ENCODE measurements around the gene SPATA33. TPM values are rescaled to one million over a fixed set of nuclear protein-coding genes. Genes with fewer than 3 reads are reported as not detected.
A peak's percentile ranks its signal among the peaks of the same experiment; 100 is the strongest.
"Not testable (repeated sequence)": the region's sequence is repeated elsewhere in the genome, so short reads cannot be mapped to it uniquely, and the experiment has no call there.

Gene SPATA33
- total RNA-seq, 2 donors from 2014 or later = 5.6 to 14.6 TPM

GRCh38 chr16:89655062-89655643, 2.5 kb upstream of the SPATA33 start:
- no peak overlapping the region for H3K27ac ChIP-seq

GRCh38 chr16:89656435-89657121, 1.1 kb upstream of the SPATA33 start:
- 35% methylated on average over 32 of the region's 32 CpGs for WGBS
- Histone ChIP-seq H3K36me3 (no peaks in the 10 kb centered on the region), H3K4me1 (replicated peaks) (peaks cover 10% of the 10 kb centered on the region), H3K27me3 (replicated peaks; ENCODE audit: insufficient read depth) (no peaks in the 10 kb centered on the region), H3K27ac (peak overlapping the region; percentile 72 to 73), H3K4me3 (peak overlapping the region; percentile 86 to 94), H3K9me3 (no peaks in the 10 kb centered on the region)
- no peak for TF ChIP-seq POLR2A (IDR thresholded peaks at IDR 0.05)
- TF ChIP-seq POLR2AphosphoS5 (IDR thresholded peaks at IDR 0.05) = no peak
- TF ChIP-seq CTCF (IDR thresholded peaks at IDR 0.05) = no peak
- no peak for DNase-seq (ENCODE audit: low spot score)
- intact Hi-C loops (cut with DNase I) = no loop called here

More at GRCh38 chr16:89655062-89655643, 2.5 kb upstream of the SPATA33 start:
- Histone ChIP-seq H3K4me3 (no peak overlapping the region), H3K4me1 (replicated peaks) (peaks cover 10% of the 10 kb centered on the region), H3K27me3 (replicated peaks; ENCODE audit: insufficient read depth) (no peaks in the 10 kb centered on the region), H3K9me3 (no peaks in the 10 kb centered on the region), H3K36me3 (no peaks in the 10 kb centered on the region)
- intact Hi-C loops (cut with DNase I) = no loop called here
- no peak for DNase-seq (ENCODE audit: low spot score)
- 92% methylated on average over 10 of the region's 10 CpGs for WGBS
- TF ChIP-seq POLR2A (IDR thresholded peaks at IDR 0.05) (no peak), CTCF (IDR thresholded peaks at IDR 0.05) (no peak), POLR2AphosphoS5 (IDR thresholded peaks at IDR 0.05) (no peak)

- 14% methylated on average over 27 of the region's 27 CpGs for WGBS
- TF ChIP-seq POLR2AphosphoS5 (IDR thresholded peaks at IDR 0.05) = no peak
- Histone ChIP-seq H3K4me1 (replicated peaks) (peaks cover 10% of the 10 kb centered on the region), H3K27me3 (replicated peaks; ENCODE audit: insufficient read depth) (no peaks in the 10 kb centered on the region), H3K9me3 (no peaks in the 10 kb centered on the region), H3K27ac (peak overlapping the region; percentile 72 to 73), H3K36me3 (no peaks in the 10 kb centered on the region), H3K4me3 (peak overlapping the region; percentile 86 to 94)
- intact Hi-C loops (cut with DNase I) = no loop called here
- no peak for DNase-seq (ENCODE audit: low spot score)
Measured at GRCh38 chr16:89658221-89658879, 714 bp downstream of the SPATA33 start.

- no peaks in the 10 kb centered on the region for H3K27me3 ChIP-seq (replicated peaks; ENCODE audit: insufficient read depth)
- TF ChIP-seq POLR2AphosphoS5 (IDR thresholded peaks at IDR 0.05) (no peak), CTCF (IDR thresholded peaks at IDR 0.05) (no peak), POLR2A (IDR thresholded peaks at IDR 0.05) (no peak)
- peaks cover 10% of the 10 kb centered on the region for H3K4me1 ChIP-seq (replicated peaks)
- no peak overlapping the region for H3K27ac ChIP-seq
- intact Hi-C loops (cut with DNase I) = no loop called here
- H3K4me3 ChIP-seq = no peak overlapping the region
- H3K36me3 ChIP-seq = no peaks in the 10 kb centered on the region
- whole genome bisulfite sequencing = 92% methylated on average over 7 of the region's 7 CpGs
- DNase-seq (ENCODE audit: low spot score) = no peak
- H3K9me3 ChIP-seq = no peaks in the 10 kb centered on the region
Measured at GRCh38 chr16:89660146-89660545, 2.5 kb downstream of the SPATA33 start.

- TF ChIP-seq CTCF (IDR thresholded peaks at IDR 0.05) (no peak), POLR2AphosphoS5 (IDR thresholded peaks at IDR 0.05) (no peak), POLR2A (IDR thresholded peaks at IDR 0.05) (no peak)
- Histone ChIP-seq H3K4me3 (no peak overlapping the region), H3K9me3 (no peaks in the 10 kb centered on the region), H3K27ac (no peak overlapping the region), H3K36me3 (no peaks in the 10 kb centered on the region), H3K4me1 (replicated peaks) (peaks cover 10% of the 10 kb centered on the region), H3K27me3 (replicated peaks; ENCODE audit: insufficient read depth) (no peaks in the 10 kb centered on the region)
- no peak for DNase-seq (ENCODE audit: low spot score)
- intact Hi-C loops (cut with DNase I) = no loop called here
- WGBS = 96% methylated on average over 9 of the region's 9 CpGs
Measured at GRCh38 chr16:89661215-89661614, 3.6 kb downstream of the SPATA33 start.

- intact Hi-C loops (cut with DNase I); H3K4me1 ChIP-seq (replicated peaks); H3K36me3 ChIP-seq; DNase-seq (ENCODE audit: low spot score); H3K27me3 ChIP-seq (replicated peaks; ENCODE audit: insufficient read depth); H3K9me3 ChIP-seq; H3K27ac ChIP-seq; H3K4me3 ChIP-seq: not testable (repeated sequence)
- WGBS = 56% methylated on average over 11 of the region's 11 CpGs
Measured at GRCh38 chr16:89664238-89664637, 6.6 kb downstream of the SPATA33 start.

GRCh38 chr16:89667000-89667399, 9.4 kb downstream of the SPATA33 start:
- intact Hi-C loops (cut with DNase I); H3K36me3 ChIP-seq; H3K4me3 ChIP-seq; H3K27me3 ChIP-seq (replicated peaks; ENCODE audit: insufficient read depth); DNase-seq (ENCODE audit: low spot score); H3K4me1 ChIP-seq (replicated peaks); H3K9me3 ChIP-seq; H3K27ac ChIP-seq: not testable (repeated sequence)
- WGBS = 69% methylated on average over 7 of the region's 7 CpGs
